Left forelimb (tissue), 1 donor: Measurements from ENCODE around the gene HDC.

Experiments used
- DNase-seq: peaks from one replicate; pipeline ENCODE4 v3.0.0-alpha.2; 2018; ENCODE audit warnings: low spot score

The HDC gene

GRCh38 chr15:50265620-50266019 is at the start of gene HDC:
TSS of gene HDC (minus strand) at chr15:50265726. CDS start at chr15:50265623, 103 bp downstream.
- no peak for DNase-seq

- DNase-seq: no peak
Observed at GRCh38 chr15:50312636-50313035, 47.1 kb upstream of the HDC start.

- no peak for DNase-seq
Observed at GRCh38 chr15:50307799-50308198, 42.3 kb upstream of the HDC start.

GRCh38 chr15:50304836-50305235 is 39.3 kb upstream of the HDC start:
- DNase-seq: no peak

- DNase-seq: no peak
Observed at GRCh38 chr15:50302581-50302980, 37.1 kb upstream of the HDC start.

- DNase-seq: no peak
Observed at GRCh38 chr15:50298340-50298739, 32.8 kb upstream of the HDC start.

GRCh38 chr15:50295966-50296365 is 30.4 kb upstream of the HDC start:
- DNase-seq: no peak

- DNase-seq: no peak
Observed at GRCh38 chr15:50289749-50290148, 24.2 kb upstream of the HDC start.

- no peak for DNase-seq
Observed at GRCh38 chr15:50287324-50288116, 22.0 kb upstream of the HDC start.

GRCh38 chr15:50281427-50281826 is 15.9 kb upstream of the HDC start:
- DNase-seq: no peak

GRCh38 chr15:50280271-50280670 is 14.7 kb upstream of the HDC start:
- no peak for DNase-seq

- no peak for DNase-seq
Observed at GRCh38 chr15:50278496-50278895, 13.0 kb upstream of the HDC start.

GRCh38 chr15:50277370-50277769 is 11.8 kb upstream of the HDC start:
- DNase-seq: no peak

GRCh38 chr15:50275908-50276307 is 10.4 kb upstream of the HDC start:
- DNase-seq: no peak

GRCh38 chr15:50275091-50275490 is 9.6 kb upstream of the HDC start:
- no peak for DNase-seq

GRCh38 chr15:50267577-50267976 is 2.1 kb upstream of the HDC start:
- no peak for DNase-seq

- no peak for DNase-seq
Observed at GRCh38 chr15:50262533-50262932, 3.0 kb downstream of the HDC start.

GRCh38 chr15:50261981-50262380 is 3.5 kb downstream of the HDC start:
- DNase-seq: no peak

- DNase-seq: no peak
Observed at GRCh38 chr15:50260969-50261496, 4.5 kb downstream of the HDC start.

- DNase-seq: no peak
Observed at GRCh38 chr15:50259276-50259675, 6.2 kb downstream of the HDC start.

- DNase-seq: no peak
Observed at GRCh38 chr15:50257924-50258323, 7.6 kb downstream of the HDC start.

GRCh38 chr15:50257332-50257731 is 8.2 kb downstream of the HDC start:
- DNase-seq: no peak

- DNase-seq: no peak
Observed at GRCh38 chr15:50256188-50257041, 9.1 kb downstream of the HDC start.
